ENCODE measurements around the gene CACNB4.
"Not testable (repeated sequence)": the region's sequence is repeated elsewhere in the genome, so short reads cannot be mapped to it uniquely, and the experiment has no call there.

CACNB4 gene

GRCh38 chr2:152050915-152051314 is 47.9 kb downstream of the CACNB4 start:
- no peak for DNase-seq (ENCODE audit: low read depth in 2 of 2)

GRCh38 chr2:152050341-152050740 is 48.5 kb downstream of the CACNB4 start:
- DNase-seq (ENCODE audit: low read depth in 2 of 2), result no peak

- no peak for DNase-seq (ENCODE audit: low read depth in 2 of 2)
Observed at GRCh38 chr2:152049541-152049940, 49.3 kb downstream of the CACNB4 start.

GRCh38 chr2:152047824-152048471 is 50.9 kb downstream of the CACNB4 start:
- DNase-seq (ENCODE audit: low read depth in 2 of 2), result no peak

GRCh38 chr2:152046940-152047339 is 51.9 kb downstream of the CACNB4 start:
- DNase-seq (ENCODE audit: low read depth in 2 of 2), result no peak

- DNase-seq (ENCODE audit: low read depth in 2 of 2), result no peak
Observed at GRCh38 chr2:152042636-152043615, 55.9 kb downstream of the CACNB4 start.

GRCh38 chr2:152038441-152038958 is 60.3 kb downstream of the CACNB4 start:
- no peak for DNase-seq (ENCODE audit: low read depth in 2 of 2)

- no peak for DNase-seq (ENCODE audit: low read depth in 2 of 2)
Observed at GRCh38 chr2:152037743-152038435, 61.0 kb downstream of the CACNB4 start.

- DNase-seq (ENCODE audit: low read depth in 2 of 2), result peak; percentile 23 to 35
Observed at GRCh38 chr2:152036611-152037469, 62.0 kb downstream of the CACNB4 start.

GRCh38 chr2:152034257-152034801 is 64.5 kb downstream of the CACNB4 start:
- DNase-seq (ENCODE audit: low read depth in 2 of 2), result no peak

- no peak for DNase-seq (ENCODE audit: low read depth in 2 of 2)
Observed at GRCh38 chr2:152033011-152033925, 65.6 kb downstream of the CACNB4 start.

GRCh38 chr2:152031747-152032306 is 67.0 kb downstream of the CACNB4 start:
- no peak for DNase-seq (ENCODE audit: low read depth in 2 of 2)

GRCh38 chr2:152030596-152031328 is 68.1 kb downstream of the CACNB4 start:
- DNase-seq (ENCODE audit: low read depth in 2 of 2), result not testable (repeated sequence)

- DNase-seq (ENCODE audit: low read depth in 2 of 2), result no peak
Observed at GRCh38 chr2:152028182-152028862, 70.5 kb downstream of the CACNB4 start.

- peak; percentile 20 to 22 for DNase-seq (ENCODE audit: low read depth in 2 of 2)
Observed at GRCh38 chr2:152025678-152026287, 73.1 kb downstream of the CACNB4 start.

- no peak for DNase-seq (ENCODE audit: low read depth in 2 of 2)
Observed at GRCh38 chr2:152024477-152024876, 74.4 kb downstream of the CACNB4 start.

- no peak for DNase-seq (ENCODE audit: low read depth in 2 of 2)
Observed at GRCh38 chr2:152022090-152022489, 76.8 kb downstream of the CACNB4 start.

- DNase-seq (ENCODE audit: low read depth in 2 of 2), result not testable (repeated sequence)
Observed at GRCh38 chr2:152021001-152021400, 77.8 kb downstream of the CACNB4 start.
